Activated CD4-positive, alpha-beta T cell treated with anti-CD3 and anti-CD28 coated beads for 48 hours (primary cell): ENCODE results near the gene FCN2.

ENCODE experiments used
- DNase-seq: peaks from one replicate; pipeline ENCODE4 v3.0.0-alpha.2; 2020

The FCN2 gene

DNA sequence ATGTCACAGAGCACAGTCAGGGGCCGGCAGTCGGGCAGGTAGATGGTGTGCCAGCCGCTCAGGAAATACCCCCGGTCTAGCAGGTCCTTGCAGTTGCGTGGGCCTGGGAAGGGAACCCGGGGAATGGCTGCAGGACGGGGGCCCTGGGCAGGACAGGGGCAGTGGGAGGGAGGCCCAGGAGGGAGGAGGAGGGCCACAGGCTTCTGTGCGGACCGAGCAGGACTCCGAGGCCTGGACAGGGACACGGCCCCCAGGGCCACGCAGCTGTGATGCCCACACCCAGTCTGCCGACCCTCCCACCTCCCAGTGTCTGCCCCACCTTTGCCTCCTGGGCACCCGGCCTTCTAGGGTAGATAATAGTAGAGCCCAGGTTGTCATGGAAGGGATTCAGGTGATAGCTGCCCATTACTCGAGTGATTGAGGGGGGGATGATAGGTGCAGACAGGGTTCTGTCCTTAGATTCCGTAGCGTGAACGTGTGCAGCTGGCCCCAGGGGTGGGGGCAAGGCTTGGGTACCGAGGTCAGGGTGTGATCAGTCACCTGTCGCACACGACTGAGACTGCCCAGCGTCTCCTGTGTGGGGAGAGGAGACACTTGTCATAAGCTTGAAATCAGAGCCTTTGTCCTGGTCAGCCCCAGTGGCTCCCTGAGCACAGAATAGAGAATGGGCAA, 32.6 kb downstream of the FCN2 start:
- no peak for DNase-seq

DNA sequence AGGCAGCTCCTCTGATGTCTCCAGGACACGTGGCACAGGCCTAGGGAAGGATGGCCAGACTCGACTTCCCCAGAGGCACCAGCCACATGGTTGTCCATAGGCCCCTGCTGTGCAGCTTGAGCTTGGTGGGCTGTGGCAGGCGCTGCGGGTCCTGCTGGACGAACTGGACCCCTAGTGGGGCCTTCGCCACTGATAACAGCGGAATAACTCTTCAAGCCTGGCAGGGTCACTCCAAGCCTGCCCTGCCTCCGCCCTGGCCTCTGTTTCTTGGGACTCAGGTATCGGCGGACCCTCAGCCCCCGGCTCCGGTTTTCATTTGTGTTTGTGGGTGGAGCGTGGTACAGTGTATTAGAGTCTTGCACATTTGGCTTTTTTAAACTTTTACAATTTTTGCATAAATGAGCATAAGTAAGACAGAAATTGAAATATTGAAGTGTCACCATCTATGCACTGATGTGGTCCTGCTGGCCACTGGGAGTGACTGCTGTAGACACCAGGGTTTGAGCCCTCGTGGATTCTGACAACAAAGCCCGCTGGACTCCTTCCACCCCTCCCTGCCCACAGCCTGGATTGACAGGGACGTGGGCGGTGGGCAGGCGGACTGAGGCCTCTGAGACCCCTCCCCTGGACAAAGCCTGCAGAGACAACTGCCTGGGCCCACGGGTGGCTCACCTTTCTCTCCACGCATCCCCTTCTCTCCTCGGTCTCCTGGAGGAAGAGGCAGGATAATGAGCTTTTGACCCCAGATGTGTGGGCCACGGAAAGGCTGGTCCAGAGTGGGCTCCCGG, 33.3 kb downstream of the FCN2 start:
- DNase-seq, result no peak

DNA sequence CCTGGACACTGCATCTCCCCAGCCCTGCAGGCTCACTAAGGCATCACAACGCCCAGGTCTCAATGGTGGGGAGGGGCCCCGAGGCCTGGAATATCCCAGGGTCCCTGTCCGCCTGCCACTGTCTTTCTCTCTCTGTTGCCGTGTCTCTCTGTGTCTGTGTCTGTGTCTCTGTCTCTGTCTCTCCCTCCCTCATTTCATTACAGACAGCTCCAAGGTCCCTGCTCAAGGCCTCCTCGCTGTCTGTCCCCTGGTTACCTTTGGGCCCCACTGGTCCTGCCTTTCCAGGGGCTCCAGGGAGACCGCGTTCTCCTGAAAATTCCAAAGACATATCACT, 33.9 kb downstream of the FCN2 start:
- DNase-seq, result no peak

DNA sequence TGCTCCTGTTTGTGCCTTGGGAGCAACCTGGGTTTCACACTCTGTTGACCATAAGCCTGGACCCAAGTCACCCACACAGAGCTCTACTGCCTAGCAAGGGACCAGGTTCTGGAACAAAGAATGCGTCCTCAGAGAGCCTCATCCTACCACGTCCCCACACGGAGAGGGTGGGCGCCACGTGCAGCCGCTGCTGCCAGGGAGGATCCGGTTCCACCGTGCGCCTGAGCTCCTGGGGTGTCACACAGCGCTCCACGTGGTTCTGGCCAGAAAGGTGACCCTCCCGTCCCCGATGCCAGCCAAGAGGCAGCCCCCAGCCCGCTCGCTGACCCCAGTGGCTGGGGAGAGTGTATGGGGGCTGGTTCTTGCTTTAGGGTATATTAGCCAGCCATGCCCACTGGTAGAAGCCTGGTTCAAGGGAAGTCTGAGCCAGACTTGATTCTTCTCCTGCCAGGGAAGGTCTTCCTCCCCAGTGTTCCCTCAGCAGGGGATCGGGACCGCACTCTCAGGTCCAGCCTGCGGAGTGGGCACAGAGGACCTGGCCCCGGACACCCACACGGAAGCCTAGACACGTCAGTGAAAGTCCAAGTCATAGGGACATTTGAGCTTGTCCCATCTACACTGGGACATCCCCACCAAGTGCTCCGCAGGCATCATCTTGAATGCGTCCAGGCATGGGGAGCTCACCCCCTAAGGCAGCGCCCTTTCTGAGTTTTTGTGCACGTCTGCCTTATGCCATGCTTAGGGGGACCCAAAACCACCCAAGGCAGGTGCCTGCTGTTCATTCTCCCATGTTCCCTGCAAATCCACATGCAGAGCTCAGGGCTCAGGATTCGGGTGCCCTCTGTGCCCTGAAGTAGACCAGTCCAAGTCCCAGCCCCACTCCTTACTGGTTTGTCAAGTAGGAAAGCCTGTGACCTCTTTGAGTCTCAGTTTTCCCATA, 34.7 kb downstream of the FCN2 start:
- no peak for DNase-seq

DNA sequence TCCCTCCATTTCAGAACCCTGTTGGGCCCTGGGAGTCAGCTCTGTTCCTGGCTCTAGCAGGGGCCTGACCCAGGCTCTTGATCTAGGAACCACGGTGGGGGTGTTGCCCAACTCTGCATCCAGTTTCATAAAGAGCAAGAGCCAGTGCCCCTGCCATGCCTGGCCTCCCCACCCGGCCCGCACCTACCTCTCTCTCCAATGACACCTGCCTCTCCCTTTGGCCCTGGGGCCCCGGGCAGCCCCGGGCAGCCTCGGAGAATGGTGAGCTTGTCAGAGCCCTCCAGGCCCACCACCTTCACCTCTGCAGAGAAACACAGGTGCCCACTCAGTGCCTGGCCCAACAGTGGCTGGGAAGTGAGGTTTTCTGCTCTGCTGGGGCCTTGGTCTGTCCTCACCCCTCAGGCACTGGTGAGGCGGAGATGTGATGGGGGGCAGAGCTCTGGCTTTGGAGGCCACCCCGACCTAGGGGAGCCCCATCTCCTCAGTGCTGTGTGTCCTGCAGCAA, 35.6 kb downstream of the FCN2 start:
- no peak for DNase-seq

DNA sequence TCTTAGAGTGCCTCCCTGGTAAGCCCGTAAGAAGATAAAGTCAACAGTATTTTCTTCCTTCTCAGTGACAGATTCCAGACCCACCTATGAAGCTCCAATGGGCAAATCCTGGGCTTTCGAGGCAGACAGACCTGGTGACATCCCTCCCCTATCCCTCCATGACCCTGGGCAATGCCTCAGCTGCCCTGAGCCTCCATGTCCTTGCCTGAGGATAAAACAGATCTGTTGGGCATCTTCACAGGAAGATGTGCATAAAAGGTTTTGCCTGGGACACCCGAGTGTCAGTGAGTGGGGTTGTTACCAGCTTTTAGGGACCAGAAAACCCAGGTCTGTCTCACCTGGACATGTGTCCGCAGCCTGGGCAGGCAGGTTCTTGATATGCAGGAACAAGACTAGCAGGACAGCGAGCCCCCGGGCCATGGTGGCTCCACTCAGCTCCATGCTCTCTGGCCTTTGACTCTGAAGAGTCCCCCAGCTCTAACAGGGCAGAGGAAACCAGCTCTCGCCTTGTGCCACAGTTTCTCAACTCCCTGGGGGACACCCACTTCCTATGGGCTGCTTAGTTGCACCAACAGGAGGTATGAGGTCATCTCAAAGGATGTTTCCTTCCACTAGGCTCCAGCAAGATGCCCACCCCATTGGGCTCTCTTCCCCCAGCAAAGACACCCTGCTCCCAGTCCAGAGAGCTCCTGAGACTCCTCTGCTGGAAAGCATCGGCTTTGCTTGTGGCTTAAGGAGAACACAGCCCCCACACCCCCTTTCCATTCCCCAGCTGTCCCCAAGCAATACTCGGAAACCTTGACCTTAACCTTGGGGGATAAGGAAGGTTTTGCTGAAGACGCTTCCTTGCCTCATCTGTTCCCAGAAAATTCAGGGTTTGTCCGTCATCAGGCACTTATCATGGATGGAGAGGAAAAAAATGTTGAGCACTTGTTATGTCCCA, 37.1 kb downstream of the FCN2 start, which contains the start of gene FCN1:
FCN1 (minus strand) TSS at position 482 of the 943 bp plus-strand sequence; CDS start at position 441, 41 bp downstream.
- DNase-seq, result no peak

DNA sequence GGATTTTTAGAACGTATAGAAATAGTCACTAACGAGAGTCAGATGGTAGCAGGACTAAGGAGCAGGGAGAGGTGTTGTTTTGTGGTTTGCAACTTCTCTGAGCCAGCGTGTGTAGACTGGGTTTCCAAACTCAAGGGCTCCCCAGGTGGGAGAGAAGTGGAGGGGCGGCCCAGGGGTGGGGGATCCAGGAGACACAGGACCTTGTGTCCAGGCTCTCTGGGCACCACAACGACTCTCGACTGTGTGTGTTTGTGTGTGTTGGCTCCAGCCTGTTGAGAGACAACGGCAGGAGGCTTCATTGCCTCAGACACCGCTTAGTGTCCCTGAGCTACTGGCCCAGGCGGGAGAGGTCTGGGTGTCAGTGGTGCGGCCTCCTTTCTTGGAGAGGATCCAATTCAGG, 38.0 kb downstream of the FCN2 start:
- no peak for DNase-seq

DNA sequence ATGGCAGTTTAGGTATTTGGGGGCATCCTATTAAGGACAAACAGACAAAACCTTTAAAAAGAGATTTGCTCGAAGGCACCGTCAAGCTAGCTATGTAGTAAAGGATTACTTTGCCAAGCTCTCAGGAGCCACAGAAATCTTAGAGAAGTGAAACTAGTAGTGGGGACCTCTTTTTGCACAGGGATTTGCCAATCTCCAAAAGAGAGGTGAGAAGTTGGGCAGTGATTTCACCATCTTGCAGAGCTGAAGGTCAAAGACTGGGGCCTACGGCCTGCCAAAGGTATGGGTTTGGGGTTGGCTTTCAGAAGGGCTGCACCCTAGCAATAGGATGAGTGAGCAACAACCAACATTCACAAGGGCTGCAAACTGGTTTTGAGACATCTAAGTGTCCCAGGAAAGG, 38.7 kb downstream of the FCN2 start:
- no peak for DNase-seq

DNA sequence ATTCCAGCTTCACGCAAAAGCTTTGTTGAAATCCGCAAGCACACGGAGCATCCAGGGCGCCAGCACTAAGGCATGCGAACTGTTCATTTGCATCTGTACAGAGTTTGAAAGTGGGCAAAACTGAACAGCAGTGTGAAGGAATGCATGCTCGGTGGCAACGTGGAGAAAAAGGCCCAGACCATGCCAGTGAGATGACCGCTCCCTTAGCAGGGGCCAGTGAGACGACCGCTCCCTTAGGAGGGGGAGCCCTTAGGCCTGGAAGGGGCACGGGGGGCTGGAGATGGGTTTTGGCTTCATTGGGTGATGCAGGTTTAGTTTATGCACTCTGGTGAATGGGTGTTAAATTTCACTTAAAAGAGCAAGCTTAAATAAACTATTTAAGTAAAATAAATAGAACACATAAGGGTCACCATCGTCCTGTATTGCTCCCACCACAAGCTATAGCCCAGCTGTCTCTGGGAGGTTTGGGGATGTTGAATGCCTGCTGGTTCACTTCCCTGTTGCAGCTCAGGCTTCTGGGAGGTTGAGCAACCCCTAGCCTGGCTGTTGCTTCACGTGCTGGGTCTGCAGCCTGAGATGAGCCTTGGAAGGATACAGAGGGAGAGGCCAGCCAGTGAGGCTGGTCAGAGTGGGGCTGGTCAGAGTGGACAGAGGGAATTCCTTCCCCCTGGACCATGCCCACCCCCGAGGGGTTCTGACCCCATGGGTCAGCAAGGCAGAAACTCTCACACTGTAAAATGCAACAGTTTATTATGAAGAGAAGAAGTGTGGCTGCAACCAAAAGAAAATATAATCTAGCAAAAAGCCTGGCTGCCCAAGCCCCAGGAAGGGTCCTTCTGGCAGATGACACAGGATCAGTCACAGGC, 41.7 kb downstream of the FCN2 start:
- no peak for DNase-seq

DNA sequence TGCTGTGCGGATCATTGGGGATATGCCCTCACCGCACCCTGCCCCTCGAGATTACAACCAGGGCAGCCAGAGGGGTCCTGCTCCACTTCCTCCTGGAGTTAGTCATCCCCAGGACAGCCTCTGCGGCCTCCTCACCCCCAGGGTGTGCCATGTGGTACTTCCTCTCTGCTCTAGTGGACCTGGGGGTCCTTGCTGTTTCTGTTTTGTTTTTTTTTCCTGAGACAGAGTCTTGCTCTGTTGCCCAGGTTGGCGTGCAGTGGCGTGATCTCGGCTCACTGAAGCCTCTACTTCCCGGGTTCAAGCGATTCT, 42.3 kb downstream of the FCN2 start:
- DNase-seq, result no peak

DNA sequence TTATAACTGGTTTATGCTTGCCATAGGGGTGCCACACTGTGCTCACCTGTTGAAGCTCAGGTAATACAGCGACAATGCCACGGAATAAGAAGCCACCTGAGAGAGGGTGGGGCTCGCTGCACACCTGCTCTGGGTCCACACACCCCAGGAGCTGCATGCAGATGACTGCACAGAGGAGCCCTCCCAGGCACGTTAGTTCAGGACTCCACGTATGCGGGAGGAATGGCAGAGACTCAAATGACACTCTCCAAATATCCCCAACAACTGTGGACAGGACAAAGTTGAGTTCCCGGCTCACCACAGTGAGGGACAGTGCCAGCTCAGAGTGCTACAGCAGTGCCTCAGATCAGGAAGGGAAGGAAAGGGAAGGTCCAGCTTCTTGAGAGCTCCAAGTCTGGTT, 42.9 kb downstream of the FCN2 start:
- no peak for DNase-seq

DNA sequence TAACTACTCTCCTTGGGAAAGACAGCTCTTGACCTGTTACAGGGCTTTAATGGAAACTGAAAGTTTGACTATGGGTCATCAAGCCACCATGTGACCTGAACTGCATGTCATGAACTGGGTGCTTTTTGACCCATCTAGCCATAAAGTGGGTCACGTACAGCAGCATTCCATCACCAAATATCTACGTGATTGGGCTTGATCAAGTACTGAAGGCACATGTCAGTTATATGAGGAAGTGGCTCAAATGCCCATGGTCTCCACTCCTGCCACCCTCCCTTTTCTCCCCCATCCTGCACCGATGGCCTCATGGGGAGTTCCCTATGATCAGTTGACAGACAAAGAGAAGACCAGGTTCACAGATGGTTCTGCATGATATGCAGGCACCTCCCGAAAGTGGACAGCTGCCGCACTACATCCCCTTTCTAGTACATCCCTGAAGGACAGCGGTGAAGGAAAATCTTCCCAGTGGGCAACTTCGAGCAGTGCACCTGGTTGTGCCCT, 44.5 kb downstream of the FCN2 start:
- no peak for DNase-seq

DNA sequence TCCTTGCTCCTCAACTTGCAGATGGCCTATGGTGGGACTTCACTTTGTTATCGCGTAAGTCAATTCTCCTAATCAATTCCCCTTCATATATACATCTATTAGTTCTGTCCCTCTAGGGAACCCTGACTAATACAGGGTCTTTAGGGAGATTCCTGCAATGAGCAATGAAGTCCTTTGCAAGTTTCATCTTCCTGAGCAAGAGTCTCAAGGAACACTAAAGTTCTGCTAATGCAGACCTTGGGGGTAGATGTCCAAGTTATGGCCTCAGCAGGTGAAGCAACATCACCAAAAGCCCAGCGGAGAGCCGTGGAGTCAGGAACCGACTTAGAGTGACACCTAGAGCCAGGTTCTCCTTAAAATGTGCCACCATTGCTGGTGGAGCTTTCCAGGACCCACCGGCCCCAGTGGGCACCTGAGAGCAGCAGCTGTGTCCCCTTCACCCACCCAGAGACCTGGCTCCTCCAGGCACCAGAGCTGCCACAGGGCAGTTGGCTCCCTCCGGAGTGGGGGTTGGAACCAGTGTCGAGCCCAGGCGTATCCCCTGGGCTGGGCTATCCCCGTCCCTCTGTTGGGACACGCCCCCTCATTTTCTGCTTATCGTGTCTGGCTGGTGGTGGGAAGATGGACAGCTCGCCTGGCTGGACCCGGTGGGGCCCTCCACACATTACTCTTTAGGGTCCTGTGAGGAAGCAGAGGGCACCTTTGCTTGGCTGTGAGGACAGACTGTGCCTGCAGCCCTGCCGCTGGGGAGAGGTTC, 48.0 kb downstream of the FCN2 start:
- DNase-seq, result no peak

DNA sequence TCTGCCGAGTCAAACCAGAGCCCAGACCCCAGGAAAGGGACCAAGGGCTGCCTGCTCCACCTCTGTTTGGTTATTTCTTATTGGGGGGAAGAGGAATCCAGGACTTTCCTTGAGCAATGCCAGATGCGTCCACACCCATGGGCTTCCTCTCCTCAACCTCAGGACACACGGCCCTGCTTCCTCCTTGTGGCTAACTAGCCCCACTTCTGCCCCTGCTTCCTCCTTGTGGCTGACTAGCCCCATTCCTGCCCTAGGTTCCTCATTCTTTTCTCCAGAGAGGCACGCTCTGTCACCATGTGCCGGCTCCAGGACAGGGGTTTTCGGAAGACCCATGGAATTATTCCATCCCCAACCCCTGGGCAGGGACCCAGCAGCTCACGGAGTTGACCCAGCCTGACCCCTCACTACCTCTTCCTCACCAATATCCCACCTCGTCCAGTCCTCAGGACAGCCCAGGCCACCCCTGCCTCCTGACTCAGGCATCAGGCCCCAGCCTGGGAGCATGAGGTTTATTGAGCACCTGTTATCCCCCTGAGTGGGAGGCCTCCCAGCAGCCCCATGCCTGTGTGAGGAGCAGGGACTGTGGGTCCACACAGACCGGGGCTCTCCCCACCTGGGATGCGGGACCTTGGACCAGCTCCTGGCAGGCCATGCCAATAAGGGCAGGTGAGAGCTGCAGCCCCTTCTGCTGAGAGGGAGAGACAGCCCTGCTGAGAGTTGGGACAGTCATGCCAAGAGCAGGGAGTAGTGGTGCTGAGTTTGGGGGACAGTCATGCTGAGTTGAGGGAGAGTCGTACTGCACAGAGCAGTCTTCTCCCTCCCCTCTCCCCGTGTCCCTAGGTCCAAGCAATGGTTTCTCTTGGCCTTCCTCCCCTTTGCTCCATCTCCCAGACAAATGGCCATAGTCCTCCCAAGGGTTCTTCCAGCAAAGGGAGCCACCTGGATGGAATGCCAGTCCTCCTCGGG, 48.9 kb downstream of the FCN2 start:
- DNase-seq, result no peak

DNA sequence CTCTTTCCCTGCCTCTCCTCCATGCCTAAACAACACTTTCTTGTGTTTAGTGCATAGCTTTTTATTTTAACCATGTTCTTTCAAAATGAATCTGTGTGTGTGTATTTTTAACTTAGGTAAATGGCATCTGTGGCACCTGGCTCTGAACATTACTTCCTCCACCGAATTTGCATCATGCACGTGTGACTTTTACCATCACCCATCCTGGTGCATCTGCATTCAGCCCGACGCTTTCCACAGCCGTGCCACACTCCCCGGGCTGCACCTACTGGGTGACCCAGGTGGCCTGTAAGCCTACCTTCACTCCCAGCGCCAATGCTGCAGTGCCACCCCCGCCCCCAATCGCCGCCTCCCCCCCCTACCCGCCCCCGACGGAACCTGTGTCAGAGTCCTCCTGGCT, 49.8 kb downstream of the FCN2 start:
- DNase-seq, result no peak

DNA sequence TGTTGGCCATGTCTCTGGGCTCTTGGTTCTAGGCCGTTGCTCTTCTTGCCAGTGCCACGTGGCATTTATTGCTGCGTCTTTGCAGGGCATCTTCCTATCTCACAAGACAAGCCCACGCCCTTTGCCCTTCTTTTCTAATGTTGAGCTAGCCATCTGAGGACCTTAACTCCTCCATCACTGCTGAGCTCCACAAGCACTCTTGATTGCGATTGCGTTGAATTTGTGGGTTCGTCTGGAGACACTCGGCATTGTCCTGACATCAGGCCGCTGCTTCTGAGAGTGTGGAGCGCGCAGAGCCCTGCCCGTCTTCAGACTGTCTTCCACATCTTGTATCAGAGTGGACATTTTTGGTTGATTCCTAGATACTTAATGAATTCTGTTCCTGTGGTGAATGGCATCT, 51.6 kb downstream of the FCN2 start:
- no peak for DNase-seq

DNA sequence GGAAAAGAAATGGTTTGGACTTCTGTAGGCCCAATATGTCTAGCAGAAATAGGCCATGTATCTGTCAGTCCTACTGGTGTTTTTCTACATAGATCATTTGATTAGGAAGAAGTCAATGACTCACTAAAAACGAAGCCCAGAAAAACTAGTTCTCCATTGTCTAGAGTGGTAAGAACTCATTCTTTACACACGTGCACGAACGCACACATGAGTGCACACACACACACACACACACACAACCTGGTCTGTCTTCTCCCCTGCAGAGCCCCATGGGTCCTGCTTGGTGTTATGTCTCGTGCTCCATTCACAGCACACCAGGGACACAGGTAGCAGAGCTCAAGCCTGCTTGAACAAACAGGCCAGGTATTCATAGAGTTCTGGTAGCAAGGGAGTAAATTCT, 52.0 kb downstream of the FCN2 start:
- DNase-seq, result no peak

DNA sequence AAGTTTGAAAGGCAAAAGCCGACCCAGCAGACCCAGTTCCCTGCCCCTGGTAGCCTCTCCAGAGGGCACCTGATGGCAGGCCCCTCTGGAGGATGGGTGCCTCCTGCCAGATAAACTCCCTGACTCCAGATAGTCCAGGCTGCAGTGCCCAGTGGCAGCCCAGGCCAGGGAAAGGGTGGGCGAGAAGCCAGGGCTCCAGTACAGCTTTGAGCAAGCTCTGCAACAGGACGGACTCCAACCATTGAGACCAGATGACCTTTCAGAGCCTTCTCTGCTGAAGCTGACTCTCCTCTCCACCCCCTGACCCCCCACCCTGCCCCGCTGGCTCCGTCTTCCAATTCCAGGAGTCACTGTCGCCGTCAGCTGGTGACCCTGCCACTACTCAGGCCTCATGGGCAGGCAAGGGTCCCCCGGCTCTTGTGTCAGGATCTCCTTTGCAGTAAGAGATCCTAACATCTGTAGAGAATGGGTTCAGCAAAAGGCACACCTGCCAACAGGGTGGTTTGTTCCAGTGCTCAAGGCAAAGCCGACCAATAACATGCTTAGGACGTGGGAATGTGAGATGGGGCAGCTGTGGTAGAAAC, 52.6 kb downstream of the FCN2 start:
- no peak for DNase-seq
